Peyer's patch (tissue), 4 donors: ENCODE data around the gene TMEM218. TPM values are rescaled to one million over a fixed set of nuclear protein-coding genes. Genes with fewer than 3 reads are reported as not detected.

Experiments used
- DNase-seq, 3 donors: peaks; one replicate each; pipeline ENCODE4 v3.0.0-alpha.2; 2017 to 2019
- H3K27ac ChIP-seq, 4 donors: fragments of 200-600 bp; sonication (generic); one replicate each; pipeline ENCODE4 v1.5.1; 2016 to 2019
- H3K27me3 ChIP-seq, 2 donors: fragments of 200-600 bp; sonication (generic); one replicate each; pipeline ENCODE4 v1.5.1; 2019
- H3K36me3 ChIP-seq, 3 donors: fragments of 200-600 bp; sonication (generic); one replicate each; pipeline ENCODE4 v1.5.1; 2016 to 2019
- H3K4me1 ChIP-seq, 4 donors: fragments of 200-600 bp; sonication (generic); one replicate each; pipeline ENCODE4 v1.5.1; 2016 to 2019
- H3K4me3 ChIP-seq, 4 donors: fragments of 200-600 bp; sonication (generic); 1 replicate in 3 of 4; 2 replicates in 1 of 4; pipeline ENCODE4 v1.5.1; 2016 to 2019; ENCODE audit warnings: mild to moderate bottlenecking in 1 of 4
- H3K9me3 ChIP-seq, 4 donors: fragments of 200-600 bp; sonication (generic); one replicate each; pipeline ENCODE4 v1.5.1; 2016 to 2019; ENCODE audit warnings: mild to moderate bottlenecking in 1 of 4
- POLR2A ChIP-seq, 2 donors: fragments of 450-650 bp; IDR thresholded peaks; one replicate each; pipeline ENCODE4 v1.5.1; 2017; ENCODE audit warnings: antibody characterized with exemption in 2 of 2, mild to moderate bottlenecking in 2 of 2, moderate library complexity in 2 of 2
- total RNA-seq, 4 donors: library from RNA; depleted of rRNA; stranded (reverse); fragments of >200 nt; gene quantifications; one replicate each; pipeline ENCODE4 v1.1.0, GENCODE V29; 2016
- TF ChIP-seq, protein P1 (sequence below), 6 experiments: fragments of 450-650 bp in 4 of 6; fragments of 200-600 bp in 2 of 6; sonication (generic) in 1 of 6; IDR thresholded peaks; one replicate each; pipeline ENCODE4 v1.5.1; 2017 to 2019; ENCODE audit warnings: antibody characterized with exemption in 6 of 6, mild to moderate bottlenecking in 3 of 6, moderate library complexity in 1 of 6

TMEM218 gene
- 10 to 100 TPM; 11.4 to 19.2 (median 15.4) TPM for total RNA-seq

DNA sequence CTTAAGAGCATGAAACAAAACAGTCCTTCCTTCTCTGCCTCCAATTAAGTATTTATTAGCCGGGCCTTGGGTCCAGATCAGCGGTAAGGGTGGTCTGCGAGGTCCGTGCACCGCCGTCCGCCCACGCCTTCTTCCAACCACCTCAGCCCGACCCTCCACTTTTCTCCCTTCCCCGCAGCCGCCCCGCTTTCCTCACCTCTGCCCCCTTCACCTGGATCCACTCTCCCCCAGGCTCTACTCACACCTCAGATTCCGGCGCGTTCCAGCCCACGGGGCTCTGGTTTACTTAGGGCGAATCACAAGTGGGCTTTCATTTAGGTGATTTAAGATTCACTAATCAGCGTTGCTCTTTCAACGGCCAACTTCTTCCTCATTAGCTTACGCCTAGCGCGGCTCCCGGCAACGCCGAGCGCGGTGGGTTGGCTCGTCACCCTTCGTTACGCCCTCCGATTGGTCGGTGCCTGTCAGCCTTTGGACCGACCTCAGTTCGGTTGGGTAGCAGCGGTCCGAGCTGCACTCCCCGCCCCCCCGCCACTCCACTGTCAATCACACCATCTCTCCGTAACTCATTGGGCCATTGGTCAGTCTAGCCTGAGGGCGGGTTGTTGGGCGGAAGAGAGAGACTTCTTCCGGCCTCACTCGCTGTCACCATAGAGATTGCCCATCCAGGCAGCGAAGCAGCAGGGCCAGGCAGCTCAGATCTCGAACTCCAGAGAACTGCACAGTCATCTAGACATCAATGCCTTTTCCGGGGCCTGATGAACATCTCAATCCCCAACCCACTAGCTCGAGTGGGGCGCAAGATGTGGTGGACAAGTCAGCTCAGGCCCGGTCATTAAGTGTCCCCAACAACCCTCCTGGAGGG lies at the start of gene TMEM218:
TMEM218 (minus strand) TSS at position 284 of the 865 bp plus-strand sequence. CDS start 9,385 bp downstream, outside the sequence.
- Histone ChIP-seq H3K27ac (peak within 1 kb of the TSS; percentile 75 to 87 (median 80)), H3K4me3 (peak within 1 kb of the TSS; percentile 68 to 87 (median 74)), H3K9me3 (no peaks in the 10 kb centered on the region), H3K36me3 (no peaks in the 10 kb centered on the region), H3K4me1 (peaks cover 0 to 6% (median 2%) of the 10 kb centered on the region in 4 donors), H3K27me3 (no peaks in the 10 kb centered on the region)
- TF ChIP-seq, protein P1, sequence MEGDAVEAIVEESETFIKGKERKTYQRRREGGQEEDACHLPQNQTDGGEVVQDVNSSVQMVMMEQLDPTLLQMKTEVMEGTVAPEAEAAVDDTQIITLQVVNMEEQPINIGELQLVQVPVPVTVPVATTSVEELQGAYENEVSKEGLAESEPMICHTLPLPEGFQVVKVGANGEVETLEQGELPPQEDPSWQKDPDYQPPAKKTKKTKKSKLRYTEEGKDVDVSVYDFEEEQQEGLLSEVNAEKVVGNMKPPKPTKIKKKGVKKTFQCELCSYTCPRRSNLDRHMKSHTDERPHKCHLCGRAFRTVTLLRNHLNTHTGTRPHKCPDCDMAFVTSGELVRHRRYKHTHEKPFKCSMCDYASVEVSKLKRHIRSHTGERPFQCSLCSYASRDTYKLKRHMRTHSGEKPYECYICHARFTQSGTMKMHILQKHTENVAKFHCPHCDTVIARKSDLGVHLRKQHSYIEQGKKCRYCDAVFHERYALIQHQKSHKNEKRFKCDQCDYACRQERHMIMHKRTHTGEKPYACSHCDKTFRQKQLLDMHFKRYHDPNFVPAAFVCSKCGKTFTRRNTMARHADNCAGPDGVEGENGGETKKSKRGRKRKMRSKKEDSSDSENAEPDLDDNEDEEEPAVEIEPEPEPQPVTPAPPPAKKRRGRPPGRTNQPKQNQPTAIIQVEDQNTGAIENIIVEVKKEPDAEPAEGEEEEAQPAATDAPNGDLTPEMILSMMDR (IDR thresholded peaks at IDR 0.05), result peak in 1 of 6 experiments; percentile 2
- TF ChIP-seq POLR2A (IDR thresholded peaks at IDR 0.05), result peak in 1 of 2 donors; percentile 16
- peak; percentile 98 to 100 (median 99) for DNase-seq

DNA sequence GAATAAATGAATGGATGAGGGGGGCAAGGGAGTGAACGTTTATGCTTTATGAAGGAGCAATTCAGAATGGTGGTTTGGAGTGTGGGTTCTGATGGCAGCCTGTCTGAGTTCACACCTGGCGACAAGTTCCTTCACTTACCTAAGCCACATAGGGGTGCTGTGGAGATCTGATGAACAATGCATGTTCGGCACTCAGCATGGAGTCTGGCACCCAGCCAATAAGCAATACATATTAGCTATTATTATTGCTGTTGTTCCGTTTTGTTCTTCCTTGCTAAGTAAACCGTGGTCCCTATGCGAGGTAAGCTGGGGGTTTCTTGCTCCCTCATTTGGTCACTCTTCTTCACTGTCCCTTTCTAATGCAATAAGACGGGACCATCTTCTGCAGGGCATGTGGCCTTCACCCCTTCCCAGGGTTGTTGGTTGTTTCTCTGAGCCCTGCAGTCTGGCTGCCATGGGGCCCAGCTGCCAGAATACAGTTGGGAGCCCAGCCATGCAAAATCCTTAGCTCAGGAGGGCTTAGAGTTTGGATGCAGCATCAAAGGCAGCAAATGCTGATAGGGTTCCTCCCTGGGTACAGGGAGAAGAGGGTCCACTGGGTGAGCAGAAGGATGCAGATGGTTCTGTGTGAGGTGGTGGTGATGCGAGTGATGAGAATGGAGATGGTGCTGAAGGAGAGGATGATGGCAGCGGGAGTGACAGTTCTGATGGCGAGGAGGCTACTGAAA lies 46.7 kb upstream of the TMEM218 start:
- Histone ChIP-seq H3K36me3 (no peaks in the 10 kb centered on the region), H3K9me3 (no peaks in the 10 kb centered on the region), H3K27ac (no peak overlapping the region), H3K27me3 (no peaks in the 10 kb centered on the region), H3K4me1 (peaks cover 0 to 2% (median 0%) of the 10 kb centered on the region in 4 donors), H3K4me3 (no peak overlapping the region)
- TF ChIP-seq, protein P1 (IDR thresholded peaks at IDR 0.05), result no peak
- TF ChIP-seq POLR2A (IDR thresholded peaks at IDR 0.05), result no peak
- no peak for DNase-seq

DNA sequence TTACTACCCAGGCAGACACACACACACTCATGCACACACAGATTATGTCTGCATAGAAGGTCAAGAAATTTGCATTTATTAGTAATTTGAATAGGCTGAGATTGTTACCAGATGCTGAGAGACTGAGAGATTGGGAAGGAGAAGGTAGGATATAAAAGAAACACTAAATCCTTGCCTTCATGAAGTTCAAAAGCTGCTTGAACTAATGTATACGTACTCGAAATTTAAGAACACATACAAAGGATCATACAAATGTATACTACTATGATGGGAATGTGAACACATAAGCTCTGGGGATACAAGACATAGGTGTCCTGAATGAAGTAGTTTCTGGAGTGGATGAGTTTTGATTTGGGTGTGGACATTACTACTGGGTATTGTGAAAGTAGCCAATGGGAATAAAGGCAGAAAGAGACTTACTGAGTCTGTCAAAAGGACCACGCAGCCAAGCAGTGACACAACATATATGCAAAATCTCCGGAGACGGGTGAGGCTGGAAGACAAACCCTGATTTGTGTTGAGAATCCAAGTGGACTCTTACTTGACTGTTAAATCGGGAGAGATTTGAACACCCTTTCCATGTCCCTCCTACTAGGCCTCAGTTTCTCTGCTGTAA lies 45.8 kb upstream of the TMEM218 start:
- TF ChIP-seq POLR2A (IDR thresholded peaks at IDR 0.05), result no peak
- TF ChIP-seq, protein P1 (IDR thresholded peaks at IDR 0.05), result no peak
- Histone ChIP-seq H3K27me3 (no peaks in the 10 kb centered on the region), H3K4me1 (no peaks in the 10 kb centered on the region), H3K9me3 (no peaks in the 10 kb centered on the region), H3K36me3 (no peaks in the 10 kb centered on the region), H3K4me3 (no peak overlapping the region), H3K27ac (no peak overlapping the region)
- no peak for DNase-seq

DNA sequence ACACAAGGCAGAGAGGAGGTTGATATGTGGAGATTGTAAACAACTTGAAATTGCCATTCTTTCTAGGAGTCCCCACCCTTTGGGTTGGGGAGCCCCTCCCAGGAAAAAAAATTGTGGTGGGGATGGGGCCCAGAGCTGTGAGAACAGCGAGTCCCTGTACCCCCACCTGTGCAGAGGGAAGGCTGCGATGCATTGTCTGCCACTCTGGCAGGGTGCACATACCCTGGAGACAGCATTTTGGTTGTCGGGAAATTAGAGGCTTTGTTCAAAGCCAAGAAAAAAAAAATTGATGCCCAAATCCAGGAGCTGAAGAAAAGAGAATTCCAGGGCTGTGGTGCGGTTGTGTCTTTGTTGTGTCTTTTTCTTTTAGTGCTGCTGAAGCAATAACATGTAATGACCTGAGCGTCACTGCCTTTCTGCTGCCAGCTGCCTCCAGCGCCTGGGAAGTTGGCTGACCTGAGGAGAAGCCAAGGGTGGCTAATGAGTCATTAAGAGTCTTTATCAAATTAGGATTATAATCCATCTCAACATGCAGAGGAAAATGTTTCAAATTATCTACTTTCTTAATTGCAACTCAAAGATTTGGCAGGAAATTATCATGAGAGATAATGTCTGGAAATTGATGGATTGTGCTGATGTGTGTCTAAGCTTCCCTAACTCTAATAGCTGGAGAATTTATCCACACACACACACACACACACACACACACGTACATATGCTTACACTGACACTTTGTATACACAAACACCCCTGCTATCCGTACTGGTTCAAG lies 45.1 kb upstream of the TMEM218 start:
- H3K9me3 ChIP-seq, result no peaks in the 10 kb centered on the region
- no peak for TF ChIP-seq POLR2A (IDR thresholded peaks at IDR 0.05)
- no peak for DNase-seq
- no peak overlapping the region for H3K27ac ChIP-seq
- H3K27me3 ChIP-seq, result no peaks in the 10 kb centered on the region
- H3K4me1 ChIP-seq, result no peaks in the 10 kb centered on the region
- H3K36me3 ChIP-seq, result no peaks in the 10 kb centered on the region
- no peak overlapping the region for H3K4me3 ChIP-seq

DNA sequence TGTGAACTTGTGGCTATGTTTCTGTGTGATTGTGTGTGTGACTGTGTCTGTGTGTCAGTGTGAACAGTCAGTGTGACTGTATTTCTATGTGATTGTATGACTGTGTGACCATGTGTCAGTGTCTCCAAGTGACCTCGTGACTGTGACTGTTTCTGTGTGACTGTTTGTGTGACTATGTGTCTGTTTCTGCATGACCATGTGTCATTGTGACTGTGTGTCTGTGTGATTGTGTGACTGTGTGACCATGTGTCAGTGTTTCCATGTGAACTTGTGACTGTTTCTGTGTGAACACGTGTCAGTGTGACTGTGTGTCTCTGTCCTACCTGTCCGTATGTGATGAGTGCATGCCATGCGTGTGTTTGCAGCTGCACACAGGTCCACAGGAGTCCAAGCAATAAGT lies 44.3 kb upstream of the TMEM218 start:
- no peak for TF ChIP-seq POLR2A (IDR thresholded peaks at IDR 0.05)
- TF ChIP-seq, protein P1 (IDR thresholded peaks at IDR 0.05), result no peak
- Histone ChIP-seq H3K27ac (no peak overlapping the region), H3K4me1 (no peaks in the 10 kb centered on the region), H3K9me3 (no peaks in the 10 kb centered on the region), H3K27me3 (no peaks in the 10 kb centered on the region), H3K4me3 (no peak overlapping the region), H3K36me3 (no peaks in the 10 kb centered on the region)
- DNase-seq, result no peak
